8988T (cell line): Measurements from ENCODE around the gene NME9.

Experiments used
- DNase-seq: peaks from one replicate; pipeline ENCODE4 v3.0.0; 2011

The NME9 gene

DNA sequence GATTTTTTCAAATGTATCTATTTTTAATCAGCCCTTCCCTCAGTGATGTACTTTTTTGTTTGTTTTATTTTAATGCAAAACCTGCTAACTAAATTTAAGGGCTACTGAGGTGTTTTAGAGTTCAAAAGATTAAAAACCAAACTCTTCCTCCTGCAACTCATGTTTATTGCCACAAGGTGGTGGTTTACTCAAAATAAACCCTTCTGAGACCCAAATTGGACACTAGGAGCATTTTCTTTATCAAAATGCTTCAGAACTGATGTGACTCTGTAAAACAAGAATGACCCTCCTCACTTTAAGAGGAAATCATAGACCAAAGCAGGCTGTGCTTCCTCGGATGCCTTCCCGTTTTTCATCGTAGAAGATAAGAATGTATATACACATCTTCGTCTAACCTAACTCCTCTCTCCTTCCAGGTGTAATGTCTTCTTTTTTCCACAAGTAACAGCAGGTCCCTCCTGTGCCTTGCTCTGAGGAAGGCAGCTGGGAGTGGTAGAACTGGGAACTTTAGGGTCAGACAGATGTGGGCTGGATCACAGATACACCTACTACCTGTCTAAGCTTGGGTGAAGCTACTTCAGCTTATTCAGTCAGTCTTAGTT is 2.9 kb upstream of the NME9 start:
- DNase-seq, result no peak

DNA sequence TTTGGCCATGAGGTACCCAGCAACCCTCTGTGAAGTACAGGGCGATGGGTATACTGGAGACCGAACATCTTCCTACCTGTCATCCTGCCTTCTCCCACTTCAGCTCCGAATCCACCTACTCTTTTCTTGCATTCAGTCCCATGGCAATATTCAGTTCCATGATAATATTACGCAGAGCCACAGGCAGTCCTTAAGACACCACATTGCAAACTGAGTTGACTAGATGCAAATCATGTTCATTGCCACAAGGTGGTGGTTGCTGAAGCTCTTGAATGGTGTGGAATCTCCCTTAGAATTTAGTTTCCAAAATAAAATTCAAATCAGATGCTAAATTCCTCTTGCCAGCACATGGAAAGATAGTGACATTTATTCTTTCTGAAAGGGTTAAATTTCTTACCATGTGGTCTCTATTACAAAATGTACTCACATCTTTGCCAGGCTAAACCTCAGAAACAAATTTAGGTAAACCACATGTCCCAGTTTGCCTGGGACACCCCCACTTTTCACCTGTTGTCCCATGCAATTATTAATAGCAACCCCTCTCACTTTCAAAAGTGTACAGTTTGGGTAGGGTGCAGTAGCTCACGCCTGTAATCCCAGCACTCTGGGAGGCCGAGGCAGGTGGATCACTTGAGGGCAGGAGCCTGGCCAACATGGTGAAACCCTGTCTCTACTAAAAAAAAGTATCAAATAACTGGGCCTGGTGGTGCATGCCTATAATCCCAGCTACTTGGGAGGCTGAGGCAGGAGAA is 1.7 kb upstream of the NME9 start:
- DNase-seq, result no peak

DNA sequence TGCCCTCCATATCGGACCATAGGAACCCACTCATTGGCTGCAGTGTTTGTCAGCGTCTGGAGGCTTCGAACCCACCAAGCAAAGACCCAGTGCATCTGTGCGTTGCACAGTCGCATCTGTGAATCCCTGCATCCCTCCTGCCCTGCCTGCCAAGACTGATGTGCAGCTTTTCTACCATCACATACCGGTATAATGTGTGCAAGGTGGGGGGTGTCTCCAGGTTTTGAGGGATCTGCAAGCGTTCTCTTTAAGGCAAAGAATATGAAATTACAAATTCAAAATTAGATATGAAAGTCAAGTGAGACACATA is 288 bp upstream of the NME9 start:
- DNase-seq, result no peak

DNA sequence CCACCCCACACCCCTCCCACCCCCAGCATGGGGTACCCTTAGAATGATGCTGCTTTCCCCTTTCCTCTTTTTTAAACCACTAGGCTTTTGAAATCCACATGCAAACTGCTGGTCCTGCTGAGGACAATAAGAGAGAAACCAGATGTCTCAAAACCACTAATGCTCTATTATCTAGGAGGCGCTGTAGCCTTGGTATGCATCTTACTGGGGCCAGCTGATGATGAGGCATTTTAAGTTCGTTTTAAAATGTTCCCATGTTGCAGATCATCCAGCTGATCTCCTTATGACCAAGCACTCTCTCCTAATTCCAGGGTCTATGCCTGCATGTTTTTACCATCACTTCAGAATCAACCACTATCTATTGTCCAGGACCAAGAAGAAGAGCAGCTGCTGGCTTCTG is 1.3 kb downstream of the NME9 start:
- no peak for DNase-seq

DNA sequence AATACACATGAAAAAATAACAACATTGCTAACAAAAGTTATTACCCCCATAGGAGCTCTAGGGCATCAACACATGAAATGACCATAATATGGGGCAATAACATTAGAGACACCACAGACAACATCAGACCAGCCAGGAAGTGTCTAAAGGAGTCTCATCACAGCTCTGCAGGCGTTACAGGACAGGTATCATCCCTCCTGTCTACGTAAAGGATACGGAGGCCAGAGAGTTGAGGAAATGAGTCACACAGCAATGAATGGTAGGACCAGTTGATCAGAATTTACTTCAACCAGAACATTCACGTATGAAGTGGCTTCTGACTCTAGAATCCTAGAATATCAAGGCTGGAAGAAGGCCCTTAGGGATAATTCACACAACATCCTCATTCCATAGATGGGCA is 1.8 kb downstream of the NME9 start:
- no peak for DNase-seq

DNA sequence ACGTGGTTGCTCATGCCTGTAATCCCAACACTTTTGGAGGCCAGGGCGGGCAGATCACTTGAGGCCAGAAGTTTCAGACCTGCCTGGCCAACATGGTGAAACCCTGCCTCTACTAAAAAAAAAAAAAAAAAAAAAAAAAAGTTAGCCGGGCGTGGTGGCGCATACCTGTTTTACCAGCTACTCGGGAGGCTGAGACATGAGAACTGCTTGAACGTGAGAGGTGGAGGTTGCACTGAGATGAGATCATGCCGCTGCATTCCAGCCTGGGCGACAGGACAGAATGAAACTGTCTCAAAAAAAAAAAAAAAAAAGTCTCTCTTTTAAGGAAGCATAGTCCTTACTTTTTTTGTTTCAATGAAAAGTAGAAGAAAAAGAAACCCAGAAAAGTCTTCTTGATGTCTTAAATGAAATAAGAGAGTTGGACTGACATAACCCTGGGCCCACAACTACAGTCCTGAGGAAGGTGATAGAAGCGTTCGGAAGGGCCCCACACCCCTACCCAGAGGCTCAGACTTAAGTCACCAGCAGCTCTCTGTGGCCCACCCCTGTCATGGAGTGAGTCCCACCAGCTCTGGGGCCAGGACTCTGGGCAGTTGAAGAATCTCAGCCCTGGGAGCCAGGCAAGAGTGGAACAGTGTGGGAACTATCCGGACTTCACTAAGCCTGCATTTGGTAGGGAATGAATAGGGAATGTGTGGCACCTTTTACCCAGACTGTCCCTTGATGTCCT is 2.6 kb downstream of the NME9 start:
- no peak for DNase-seq

DNA sequence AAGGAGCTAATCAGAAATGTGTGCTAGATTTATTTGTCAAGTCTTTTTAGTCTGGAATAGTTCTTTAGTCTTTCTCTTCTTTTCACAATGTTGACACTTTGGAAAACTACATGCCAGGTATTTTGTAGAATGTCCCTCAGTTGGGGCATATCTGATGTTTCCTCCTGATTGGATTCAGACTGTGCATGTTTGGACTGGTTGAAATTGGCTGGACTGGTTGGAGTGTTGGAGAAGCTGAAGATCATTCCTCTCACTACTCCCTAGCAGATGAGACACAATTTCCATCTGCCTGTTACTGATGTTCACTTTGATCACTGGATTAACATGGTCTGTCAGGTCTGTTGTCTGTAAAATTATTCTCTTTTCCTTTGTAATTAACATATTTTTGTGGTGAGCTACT is 3.7 kb downstream of the NME9 start:
- DNase-seq, result no peak

DNA sequence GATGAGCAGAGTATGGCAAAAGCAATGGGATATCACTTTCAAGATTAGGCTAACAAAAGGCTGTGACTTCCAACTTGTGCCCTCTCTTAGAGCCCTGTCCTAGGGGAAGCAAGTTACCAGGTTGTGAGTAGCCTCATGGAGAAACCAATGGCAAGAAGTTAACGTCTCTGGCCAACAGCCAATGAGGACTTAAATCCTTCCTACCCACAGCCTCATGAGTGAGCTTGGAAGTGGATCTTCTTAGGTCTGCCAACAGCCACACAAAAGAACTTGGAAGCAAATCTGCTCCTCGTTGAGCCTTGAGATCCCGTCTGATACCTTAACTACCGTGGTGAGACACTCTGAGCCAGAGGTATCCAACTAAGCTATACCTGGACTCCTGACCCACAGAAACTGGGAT is 5.7 kb downstream of the NME9 start:
- no peak for DNase-seq

DNA sequence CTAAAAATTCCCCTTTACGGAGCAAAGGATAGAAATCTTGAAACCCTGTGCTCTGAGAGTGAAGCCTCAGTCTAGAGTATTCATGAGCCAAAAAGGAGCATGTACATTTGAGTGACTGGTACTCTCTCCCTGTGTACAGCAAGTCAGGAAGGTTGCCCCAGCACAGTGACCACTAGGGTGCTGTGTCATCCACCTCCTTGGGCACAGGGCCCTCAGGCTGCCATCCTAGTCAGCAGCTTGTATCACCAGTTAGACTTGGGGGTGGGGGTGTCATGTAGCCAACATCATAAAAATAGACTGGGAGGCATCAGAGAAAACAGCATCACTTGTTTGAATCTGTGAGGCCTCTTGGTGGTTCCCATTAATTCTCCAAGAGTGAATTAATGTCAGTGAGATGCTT is 12.0 kb downstream of the NME9 start:
- no peak for DNase-seq

DNA sequence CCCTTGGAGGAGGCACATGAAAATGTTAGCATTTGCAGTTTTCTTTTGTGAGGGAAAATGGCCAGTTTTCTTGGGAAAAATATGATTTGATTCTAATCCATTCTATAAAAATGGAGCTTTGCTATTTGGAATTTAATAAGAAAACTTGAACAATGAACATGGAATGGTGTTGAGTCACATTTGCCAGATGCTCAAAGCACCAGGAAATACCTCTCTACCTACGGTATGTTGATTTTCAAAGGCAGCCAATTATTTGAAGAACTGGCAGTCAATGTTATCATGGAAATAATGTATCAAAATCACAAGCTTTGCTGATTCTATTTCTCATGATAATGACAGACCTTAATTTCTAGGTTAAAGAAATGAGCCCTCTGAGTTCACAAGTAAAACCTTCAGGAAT is 14.9 kb downstream of the NME9 start:
- DNase-seq, result no peak

DNA sequence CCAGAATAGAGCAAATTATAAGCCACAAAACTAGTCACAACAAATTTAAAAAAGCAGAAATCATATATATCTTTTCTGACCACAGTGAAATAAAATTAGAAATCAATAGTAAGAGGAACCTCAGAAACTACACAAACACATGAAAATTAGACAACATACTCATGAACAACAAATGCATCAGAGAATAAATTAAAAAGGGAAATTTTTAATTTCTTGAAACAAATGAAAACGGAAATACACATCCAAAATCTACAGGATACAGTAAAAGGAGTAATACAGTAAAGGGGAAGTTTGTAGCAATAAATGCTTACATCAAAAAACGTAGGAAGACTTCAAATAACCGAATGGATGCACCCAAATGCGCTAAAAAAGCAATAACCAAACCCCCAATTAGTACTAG is 19.2 kb downstream of the NME9 start:
- DNase-seq, result no peak

DNA sequence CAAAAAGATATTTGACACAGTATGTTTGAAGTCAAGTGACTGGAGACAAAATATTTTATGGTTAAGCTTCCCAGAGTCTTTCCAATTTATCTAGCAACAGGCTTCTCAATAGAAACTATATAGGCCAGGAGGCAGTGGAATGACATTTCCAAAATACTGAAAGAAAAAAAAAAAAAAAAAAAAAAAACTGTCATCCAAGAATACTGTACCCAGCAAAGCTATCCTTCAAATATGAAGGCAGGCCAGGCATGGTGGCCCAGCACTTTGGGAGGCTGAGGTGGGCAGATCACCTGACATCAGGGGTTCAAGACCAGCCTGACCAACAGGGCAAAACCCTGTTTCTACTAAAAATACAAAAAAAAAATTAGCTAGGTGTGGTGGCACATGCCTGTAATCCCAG is 20.9 kb downstream of the NME9 start:
- no peak for DNase-seq

DNA sequence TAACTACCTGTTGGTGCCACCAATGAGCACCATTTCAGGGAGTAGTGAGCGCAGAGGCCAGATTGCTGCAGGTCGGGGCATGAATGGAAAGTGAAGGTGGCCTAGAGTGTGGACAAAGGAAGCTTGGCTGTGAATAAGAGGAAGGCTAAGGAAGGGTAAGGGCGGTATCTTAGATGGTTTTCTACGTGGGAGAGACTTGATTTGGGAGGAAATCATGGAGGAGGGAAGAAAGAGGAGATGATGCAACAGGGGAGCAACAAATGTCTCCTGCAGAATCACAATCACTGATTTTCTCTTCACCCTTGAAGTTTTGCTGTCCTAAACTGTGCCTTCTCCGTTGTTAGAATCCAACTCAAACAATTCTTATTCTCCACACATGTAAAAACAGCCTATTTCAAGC is 21.8 kb downstream of the NME9 start:
- DNase-seq, result no peak

DNA sequence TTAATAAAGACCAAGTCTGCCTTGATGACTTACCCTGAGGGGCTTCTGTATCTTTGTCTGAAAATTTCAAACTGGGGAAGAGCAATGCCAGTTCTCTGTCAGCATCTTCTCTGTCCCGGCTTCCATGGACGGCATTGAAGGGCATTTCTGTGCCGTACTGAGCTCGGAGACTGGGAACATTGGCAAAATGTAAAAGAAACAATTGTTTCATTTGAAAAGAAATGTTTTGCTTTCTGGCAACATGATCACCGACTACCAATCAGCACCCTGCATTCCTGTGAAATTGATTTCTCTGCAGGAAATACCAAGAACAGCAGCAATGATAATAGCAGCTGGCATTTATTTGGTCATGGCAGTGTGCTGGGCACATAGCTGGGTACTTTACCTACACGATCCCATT is 26.2 kb downstream of the NME9 start:
- DNase-seq, result no peak

DNA sequence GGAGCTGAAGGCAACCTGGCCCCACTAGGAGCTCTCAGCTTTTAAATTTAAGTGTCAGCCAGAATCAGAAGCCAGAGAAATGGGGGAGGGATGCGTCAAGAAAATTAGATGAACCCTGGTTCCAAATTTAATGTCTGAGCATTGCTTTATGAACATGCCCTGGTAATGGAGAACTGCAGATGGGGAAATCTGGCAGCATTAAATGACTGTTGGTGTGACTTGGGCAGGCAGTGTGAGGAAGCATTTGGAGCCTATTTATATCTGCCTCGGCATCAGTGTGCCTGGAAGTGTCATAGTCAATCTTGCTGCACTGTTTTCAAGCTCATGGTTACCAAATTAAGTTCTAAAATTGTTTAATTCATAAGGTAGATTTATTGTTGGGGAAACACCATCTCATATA is 29.0 kb downstream of the NME9 start:
- DNase-seq, result no peak

DNA sequence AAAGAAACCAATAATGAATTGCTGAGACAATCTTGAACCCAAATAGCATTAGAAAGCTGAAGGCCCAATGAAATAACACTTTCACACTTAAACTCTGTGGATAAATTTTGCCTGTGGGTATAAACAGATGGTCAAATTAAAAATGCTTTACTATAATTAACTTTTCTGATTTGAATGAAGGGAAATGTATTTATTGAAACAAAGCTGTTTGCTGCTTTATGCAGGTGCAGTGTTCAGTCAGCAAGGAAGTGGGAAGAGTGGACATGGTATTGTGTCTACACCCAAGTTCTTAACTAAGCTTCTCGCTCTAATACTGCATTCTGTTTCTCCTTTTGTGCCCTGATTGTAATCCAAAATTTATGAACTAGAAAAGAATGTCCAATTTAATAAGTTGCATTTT is 31.8 kb downstream of the NME9 start:
- no peak for DNase-seq

DNA sequence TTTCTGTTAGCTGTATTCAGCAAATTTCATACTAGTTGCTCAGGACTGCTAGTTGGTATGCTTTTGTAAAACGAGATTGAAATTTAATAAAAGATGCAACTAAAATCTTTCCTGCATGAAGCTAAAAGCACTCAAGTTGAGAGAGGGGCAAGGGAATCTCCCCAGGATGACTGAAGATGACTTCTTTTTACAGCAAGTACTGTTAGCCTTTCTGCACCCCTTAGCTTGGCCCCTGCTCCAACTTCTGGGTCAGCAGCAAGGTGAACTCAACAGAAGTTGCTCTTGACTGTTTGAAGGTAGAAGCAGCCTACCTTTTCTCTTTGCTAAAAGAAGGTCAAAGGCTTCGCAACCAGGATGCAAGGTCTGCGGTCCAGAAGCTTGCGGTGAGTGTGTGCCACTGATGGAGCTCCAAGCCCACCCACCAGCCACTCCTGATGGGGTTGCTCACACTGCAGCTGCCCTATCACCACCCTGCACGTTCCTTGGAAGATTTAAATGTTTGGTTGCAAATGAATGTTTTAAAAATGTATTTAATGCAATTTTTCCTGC is 32.5 kb downstream of the NME9 start:
- no peak for DNase-seq

DNA sequence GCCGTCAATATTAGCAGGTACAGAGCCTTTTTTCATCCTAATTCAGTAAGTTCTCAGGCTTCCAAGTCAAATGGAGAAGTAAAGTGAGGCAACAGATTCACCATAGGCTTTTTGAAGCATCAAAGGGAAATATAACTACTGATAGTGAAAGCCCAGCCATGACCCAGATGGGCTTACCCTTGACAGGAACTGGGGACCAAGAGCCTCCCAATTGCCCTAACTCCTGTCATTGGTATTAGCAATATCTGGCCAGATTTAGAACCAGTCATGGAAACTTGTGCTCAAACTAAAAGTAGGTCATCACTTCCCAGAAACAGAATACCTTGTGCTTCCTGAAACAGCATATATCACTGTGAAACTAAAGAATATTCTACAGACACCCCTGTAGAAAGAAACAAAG is 33.0 kb downstream of the NME9 start:
- no peak for DNase-seq

DNA sequence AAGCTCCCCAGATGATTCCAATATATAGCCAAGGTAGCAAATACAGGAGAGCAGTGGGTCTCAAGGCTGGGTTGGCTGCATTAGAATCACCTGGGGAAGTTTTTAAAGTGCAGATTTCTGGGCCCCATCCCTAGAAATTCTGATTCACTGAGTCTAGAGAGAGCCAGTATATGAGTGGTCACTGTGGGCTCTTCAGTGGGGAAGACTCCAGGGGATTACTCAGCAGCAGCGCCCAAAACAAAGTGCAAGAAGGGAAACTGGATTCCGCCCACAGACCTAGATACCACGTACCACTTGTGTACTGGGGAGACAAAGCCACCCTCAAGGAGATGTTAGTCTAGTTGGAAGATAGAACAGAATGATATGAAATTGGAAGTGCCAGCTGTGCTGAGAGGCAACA is 40.0 kb downstream of the NME9 start:
- no peak for DNase-seq

DNA sequence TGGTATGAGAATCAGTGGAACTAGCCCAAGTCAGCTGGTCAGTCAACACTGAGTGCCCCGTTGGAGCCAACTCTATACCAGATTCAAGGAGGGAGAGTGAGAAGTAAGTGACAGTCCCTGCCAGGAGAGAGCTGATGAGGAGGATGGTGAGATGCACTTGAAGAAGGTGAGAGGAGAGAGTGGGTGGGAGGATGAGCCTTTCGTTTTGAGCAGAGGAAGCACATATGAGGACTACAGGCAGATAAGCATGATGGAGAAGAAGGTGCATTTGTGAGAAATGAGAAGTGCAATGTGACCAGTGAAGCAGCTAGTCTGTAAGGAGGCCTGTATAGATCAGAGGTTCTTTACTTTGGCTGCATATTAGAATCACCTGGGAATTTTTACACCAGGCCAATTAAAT is 40.4 kb downstream of the NME9 start:
- no peak for DNase-seq

DNA sequence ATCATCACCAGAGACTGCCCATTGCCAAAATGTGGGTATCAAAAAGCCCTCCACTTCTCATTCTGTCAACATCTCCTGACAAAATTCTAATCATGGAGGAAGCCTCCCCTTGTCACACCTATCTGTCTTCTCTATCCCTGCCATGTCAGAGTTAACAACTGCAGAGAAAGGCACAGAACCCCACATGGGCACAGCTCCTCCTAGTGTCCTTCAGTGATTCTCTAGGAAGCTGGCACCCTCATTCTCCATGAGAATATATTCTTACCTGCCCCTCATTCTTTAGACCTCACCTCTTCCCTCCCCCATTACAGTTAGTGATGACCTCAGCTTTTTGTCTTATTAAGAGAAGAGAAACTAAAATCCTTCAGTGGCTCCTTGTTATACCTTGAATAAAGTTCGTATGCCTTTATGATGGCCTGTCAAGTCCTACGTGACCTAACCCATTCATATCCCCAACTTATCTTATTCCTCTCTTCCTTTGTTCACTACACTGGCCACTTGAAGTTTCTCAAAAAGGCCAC is 44.6 kb downstream of the NME9 start:
- DNase-seq, result no peak

DNA sequence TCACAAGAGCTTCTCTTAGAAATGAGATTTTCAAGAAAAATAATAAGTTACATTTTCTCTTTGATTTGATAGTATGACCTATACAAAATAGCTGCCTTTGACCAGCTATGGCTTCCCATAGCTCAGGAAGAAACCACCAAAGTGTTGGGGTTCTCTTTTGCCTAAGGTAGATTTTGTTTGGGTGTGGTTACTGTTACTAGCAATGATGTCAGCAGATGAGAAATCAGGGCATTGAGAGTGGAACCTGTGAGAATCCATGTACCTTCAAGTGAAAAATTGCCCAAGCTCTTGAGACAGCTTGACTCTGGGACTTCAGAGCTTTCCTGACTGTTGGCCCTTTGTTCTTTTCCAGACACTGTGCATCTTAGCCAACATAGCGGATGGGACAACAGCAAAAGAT is 45.6 kb downstream of the NME9 start:
- DNase-seq, result no peak

DNA sequence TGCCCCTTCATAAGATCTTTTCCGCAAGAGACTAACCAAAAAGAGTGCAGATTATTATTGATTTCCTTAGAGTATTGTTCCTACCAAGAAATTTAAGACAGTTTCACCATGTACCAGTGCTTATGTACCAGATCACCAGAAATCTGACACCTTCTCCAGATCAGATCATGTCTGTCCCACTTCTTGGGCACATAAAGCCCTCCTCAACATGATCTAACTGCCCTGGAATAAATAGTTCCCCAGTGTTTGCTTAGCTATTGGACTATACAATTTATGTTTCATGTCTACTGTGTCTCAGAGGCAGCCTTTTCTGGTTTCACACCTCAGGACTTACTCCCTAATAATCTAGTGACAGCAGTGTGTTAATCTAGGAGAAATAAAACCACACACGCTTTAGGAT is 46.8 kb downstream of the NME9 start:
- no peak for DNase-seq

DNA sequence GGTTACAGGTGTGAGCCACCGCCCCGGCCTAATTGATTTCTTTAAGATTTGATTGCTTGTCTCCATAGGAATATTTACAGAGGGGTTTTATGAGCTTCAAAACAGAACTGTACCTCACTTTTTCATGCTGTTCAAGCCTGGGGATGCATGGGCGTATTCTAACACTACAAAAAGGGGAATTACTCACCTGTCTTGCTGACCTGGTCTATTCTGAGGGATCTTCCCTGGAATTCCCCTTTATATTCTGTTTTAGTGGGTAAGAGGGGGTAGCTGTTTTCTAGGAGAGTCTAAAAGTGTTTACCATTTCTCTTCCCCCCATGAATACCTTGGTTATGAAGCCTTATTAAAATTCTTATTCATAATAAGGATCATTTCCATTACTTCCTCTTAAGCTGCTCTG is 48.1 kb downstream of the NME9 start:
- DNase-seq, result no peak
